Lower leg skin (tissue), 4 donors: Measurements from ENCODE around the gene FGF11. TPM values are rescaled to one million over a fixed set of nuclear protein-coding genes. Genes with fewer than 3 reads are reported as not detected.

Experiments used
- DNase-seq, 2 donors: peaks; one replicate each; pipeline ENCODE4 v3.0.0-alpha.2; 2019; ENCODE audit warnings: low spot score in 2 of 2
- H3K4me3 ChIP-seq: fragments of 200-600 bp; sonication (generic); 2 replicates; pipeline ENCODE4 v1.5.1; 2017; ENCODE audit warnings: mild to moderate bottlenecking, low read depth; ENCODE audit not compliant: poor library complexity, severe bottlenecking
- POLR2A ChIP-seq, 2 donors: fragments of 450-650 bp; IDR thresholded peaks; one replicate each; pipeline ENCODE4 v1.6.1; 2016 to 2017; ENCODE audit warnings: antibody characterized with exemption in 2 of 2, mild to moderate bottlenecking in 1 of 2, moderate library complexity in 1 of 2
- WGBS, 2 donors: methylation state at CpG; one replicate each; pipeline ENCODE4 v1.1.5; 2018; 5-methylcytosine and 5-hydroxymethylcytosine counted together
- intact Hi-C: fragments of 100-400 bp; cut with DNase I; formaldehyde crosslinking; loops from one replicate; pipeline ENCODE4 v1.15.0; 2023; ENCODE audit warnings: low total_unique reads
- total RNA-seq, 4 donors: library from RNA; depleted of rRNA; stranded (reverse); fragments of >200 nt; gene quantifications; one replicate each; pipeline ENCODE4 v1.1.0, GENCODE V29; 2016
- TF ChIP-seq, protein P1 (sequence below), 3 donors: fragments of 450-650 bp; IDR thresholded peaks; one replicate each; pipeline ENCODE4 v1.5.1; 2016; ENCODE audit warnings: antibody characterized with exemption in 3 of 3, mild to moderate bottlenecking in 3 of 3, moderate library complexity in 2 of 3

The FGF11 gene
- total RNA-seq, 4 donors from 2014 or later: 12.5 to 15.0 (median 13.9) TPM

GRCh38 chr17:7427549-7427948 is 11.8 kb upstream of the FGF11 start:
- no peak overlapping the region for H3K4me3 ChIP-seq
- no peak for DNase-seq
- WGBS, 2 donors: 90 to 96% methylated on average over 7 of the region's 7 CpGs
- intact Hi-C loops: loop anchor here (10.0 kb wide), 1 partner anchor 63 kb away; no protein-coding TSS in a partner anchor
- no peak for TF ChIP-seq POLR2A (IDR thresholded peaks at IDR 0.05)
- TF ChIP-seq, protein P1, sequence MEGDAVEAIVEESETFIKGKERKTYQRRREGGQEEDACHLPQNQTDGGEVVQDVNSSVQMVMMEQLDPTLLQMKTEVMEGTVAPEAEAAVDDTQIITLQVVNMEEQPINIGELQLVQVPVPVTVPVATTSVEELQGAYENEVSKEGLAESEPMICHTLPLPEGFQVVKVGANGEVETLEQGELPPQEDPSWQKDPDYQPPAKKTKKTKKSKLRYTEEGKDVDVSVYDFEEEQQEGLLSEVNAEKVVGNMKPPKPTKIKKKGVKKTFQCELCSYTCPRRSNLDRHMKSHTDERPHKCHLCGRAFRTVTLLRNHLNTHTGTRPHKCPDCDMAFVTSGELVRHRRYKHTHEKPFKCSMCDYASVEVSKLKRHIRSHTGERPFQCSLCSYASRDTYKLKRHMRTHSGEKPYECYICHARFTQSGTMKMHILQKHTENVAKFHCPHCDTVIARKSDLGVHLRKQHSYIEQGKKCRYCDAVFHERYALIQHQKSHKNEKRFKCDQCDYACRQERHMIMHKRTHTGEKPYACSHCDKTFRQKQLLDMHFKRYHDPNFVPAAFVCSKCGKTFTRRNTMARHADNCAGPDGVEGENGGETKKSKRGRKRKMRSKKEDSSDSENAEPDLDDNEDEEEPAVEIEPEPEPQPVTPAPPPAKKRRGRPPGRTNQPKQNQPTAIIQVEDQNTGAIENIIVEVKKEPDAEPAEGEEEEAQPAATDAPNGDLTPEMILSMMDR (IDR thresholded peaks at IDR 0.05): no peak

DNA sequence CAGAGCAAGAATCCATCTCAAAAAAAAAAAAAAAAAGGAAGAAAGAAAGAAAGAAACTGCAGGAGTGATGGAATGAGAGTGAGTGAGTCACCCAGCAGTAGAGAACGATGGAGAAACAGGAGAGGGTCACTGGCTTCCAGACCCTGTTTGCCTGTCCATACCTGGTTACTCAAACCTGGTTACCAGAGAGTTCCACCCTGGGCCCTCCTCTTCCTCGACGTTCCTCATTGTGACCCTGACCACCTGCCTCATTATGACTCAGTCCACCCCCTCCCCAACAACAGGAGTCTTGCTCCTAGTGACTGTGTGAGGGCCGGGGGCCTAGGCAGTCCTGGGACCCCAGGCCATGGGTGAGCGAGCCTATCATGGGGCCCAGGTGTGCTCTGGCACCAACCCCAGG is 10.8 kb upstream of the FGF11 start, which contains the start of gene SPEM3:
TSS of gene SPEM3 (plus strand) at position 301 of the 400 bp plus-strand sequence. CDS start at position 347, 46 bp downstream.
- DNase-seq: no peak
- intact Hi-C loops: loop anchor here (10.0 kb wide), 1 partner anchor 64 kb away; no protein-coding TSS in a partner anchor
- TF ChIP-seq POLR2A (IDR thresholded peaks at IDR 0.05): no peak
- TF ChIP-seq, protein P1 (IDR thresholded peaks at IDR 0.05): no peak
- no peak within 1 kb of the TSS for H3K4me3 ChIP-seq
- WGBS, 2 donors: 73 to 76% methylated on average over 5 of the region's 5 CpGs

- no peak overlapping the region for H3K4me3 ChIP-seq
- DNase-seq: no peak
- no peak for TF ChIP-seq POLR2A (IDR thresholded peaks at IDR 0.05)
- TF ChIP-seq, protein P1 (IDR thresholded peaks at IDR 0.05): no peak
- intact Hi-C loops: loop anchor here (10.0 kb wide), 2 partner anchors 65 to 135 kb away; partner anchors contain the start of gene SENP3
- 90 to 93% methylated on average over 10 of the region's 10 CpGs for WGBS, 2 donors
These were observed 9.6 kb upstream of the FGF11 start for GRCh38 chr17:7429722-7430121.

- WGBS, 2 donors: 81 to 89% methylated on average over 1 of the region's 1 CpG
These were observed 8.1 kb upstream of the FGF11 start for GRCh38 chr17:7431231-7431630.

GRCh38 chr17:7432296-7432695 is 7.0 kb upstream of the FGF11 start:
- no peak overlapping the region for H3K4me3 ChIP-seq
- WGBS, 2 donors: 86 to 93% methylated on average over 11 of the region's 11 CpGs
- no peak for DNase-seq
- intact Hi-C loops: loop anchor here (10.0 kb wide), 1 partner anchor 133 kb away; the partner anchor contains the start of gene SENP3
- TF ChIP-seq, protein P1 (IDR thresholded peaks at IDR 0.05): no peak
- TF ChIP-seq POLR2A (IDR thresholded peaks at IDR 0.05): no peak

More at GRCh38 chr17:7431231-7431630, 8.1 kb upstream of the FGF11 start:
- H3K4me3 ChIP-seq: no peak overlapping the region
- intact Hi-C loops: loop anchor here (10.0 kb wide), 1 partner anchor 134 kb away; the partner anchor contains the start of gene SENP3
- no peak for DNase-seq
- TF ChIP-seq, protein P1 (IDR thresholded peaks at IDR 0.05): no peak
- no peak for TF ChIP-seq POLR2A (IDR thresholded peaks at IDR 0.05)
